ENCODE results near the gene ZSWIM6.

ZSWIM6 gene

GRCh38 chr5:61532983-61533382 is 200.9 kb downstream of the ZSWIM6 start:
- DNase-seq: no peak

- DNase-seq: no peak
Observed at GRCh38 chr5:61534481-61535267, 202.6 kb downstream of the ZSWIM6 start.

GRCh38 chr5:61535828-61536227 is 203.8 kb downstream of the ZSWIM6 start:
- DNase-seq: no peak

- no peak for DNase-seq
Observed at GRCh38 chr5:61536922-61537321, 204.9 kb downstream of the ZSWIM6 start.

- no peak for DNase-seq
Observed at GRCh38 chr5:61538722-61539501, 206.9 kb downstream of the ZSWIM6 start.

GRCh38 chr5:61549530-61549929 is 217.5 kb downstream of the ZSWIM6 start:
- DNase-seq: no peak

- peak in 1 of 56 donors; percentile 18 for DNase-seq
Observed at GRCh38 chr5:61551637-61552313, 219.7 kb downstream of the ZSWIM6 start.

GRCh38 chr5:61559146-61559545 is 227.1 kb downstream of the ZSWIM6 start:
- DNase-seq: no peak

- no peak for DNase-seq
Observed at GRCh38 chr5:61559722-61560121, 227.7 kb downstream of the ZSWIM6 start.

- DNase-seq: no peak
Observed at GRCh38 chr5:61563401-61563800, 231.3 kb downstream of the ZSWIM6 start.

GRCh38 chr5:61567337-61567736 is 235.3 kb downstream of the ZSWIM6 start:
- DNase-seq: no peak

- DNase-seq: no peak
Observed at GRCh38 chr5:61569353-61569752, 237.3 kb downstream of the ZSWIM6 start.

- no peak for DNase-seq
Observed at GRCh38 chr5:61570767-61571166, 238.7 kb downstream of the ZSWIM6 start.

- no peak for DNase-seq
Observed at GRCh38 chr5:61572959-61573358, 240.9 kb downstream of the ZSWIM6 start.

GRCh38 chr5:61575103-61575502 is 243.0 kb downstream of the ZSWIM6 start:
- no peak for DNase-seq

- no peak for DNase-seq
Observed at GRCh38 chr5:61575581-61575980, 243.5 kb downstream of the ZSWIM6 start.

GRCh38 chr5:61576556-61576955 is 244.5 kb downstream of the ZSWIM6 start:
- no peak for DNase-seq

- no peak for DNase-seq
Observed at GRCh38 chr5:61578858-61579503, 246.9 kb downstream of the ZSWIM6 start.

GRCh38 chr5:61582205-61582820 is 250.3 kb downstream of the ZSWIM6 start:
- no peak for DNase-seq

GRCh38 chr5:61582887-61583286 is 250.8 kb downstream of the ZSWIM6 start:
- DNase-seq: no peak

All from nucleus accumbens (tissue), 56 donors.